ENCODE measurements around the gene CRIP3.
A peak's percentile ranks its signal among the peaks of the same experiment; 100 is the strongest.

CRIP3 gene

GRCh38 chr6:43338243-43338642, 29.6 kb upstream of the CRIP3 start:
- TF ChIP-seq CTCF (IDR thresholded peaks at IDR 0.05; ENCODE audit: insufficient read depth, missing control alignments) = no peak
- DNase-seq (ENCODE audit: insufficient read length, low spot score) (no peak), FAIRE-seq (no peak)

GRCh38 chr6:43336382-43336781, 27.8 kb upstream of the CRIP3 start:
- no peak for DNase-seq (ENCODE audit: insufficient read length, low spot score)
- FAIRE-seq = no peak
- no peak for TF ChIP-seq CTCF (IDR thresholded peaks at IDR 0.05; ENCODE audit: insufficient read depth, missing control alignments)

GRCh38 chr6:43335469-43335868, 26.8 kb upstream of the CRIP3 start:
- no peak for TF ChIP-seq CTCF (IDR thresholded peaks at IDR 0.05; ENCODE audit: insufficient read depth, missing control alignments)
- FAIRE-seq (no peak), DNase-seq (ENCODE audit: insufficient read length, low spot score) (no peak)

GRCh38 chr6:43334466-43335095, 26.0 kb upstream of the CRIP3 start:
- FAIRE-seq = peak; percentile 67
- TF ChIP-seq CTCF (IDR thresholded peaks at IDR 0.05; ENCODE audit: insufficient read depth, missing control alignments) = peak; percentile 56
- no peak for DNase-seq (ENCODE audit: insufficient read length, low spot score)

GRCh38 chr6:43331891-43332290, 23.3 kb upstream of the CRIP3 start:
- FAIRE-seq = no peak

GRCh38 chr6:43331470-43331869, 22.8 kb upstream of the CRIP3 start:
- no peak for FAIRE-seq
- TF ChIP-seq CTCF (IDR thresholded peaks at IDR 0.05; ENCODE audit: insufficient read depth, missing control alignments) = no peak
- no peak for DNase-seq (ENCODE audit: insufficient read length, low spot score)

More at GRCh38 chr6:43331891-43332290, 23.3 kb upstream of the CRIP3 start:
- no peak for DNase-seq (ENCODE audit: insufficient read length, low spot score)
- no peak for TF ChIP-seq CTCF (IDR thresholded peaks at IDR 0.05; ENCODE audit: insufficient read depth, missing control alignments)

GRCh38 chr6:43328528-43328927, 19.9 kb upstream of the CRIP3 start:
- no peak for DNase-seq (ENCODE audit: insufficient read length, low spot score)
- TF ChIP-seq CTCF (IDR thresholded peaks at IDR 0.05; ENCODE audit: insufficient read depth, missing control alignments) = no peak
- no peak for FAIRE-seq

All from D721Med (cell line).